Lung (tissue), 12 donors: ENCODE results near the gene NAIF1. TPM values are rescaled to one million over a fixed set of nuclear protein-coding genes. Genes with fewer than 3 reads are reported as not detected.

Source experiments
- ATAC-seq: fragments of 200-7000 bp; cut with Tn5 transposase; one replicate; pipeline ENCODE4 v1.9.1; 2020; ENCODE audit warnings: moderate number of reproducible peaks; ENCODE audit not compliant: insufficient read depth, low FRiP score
- DNase-seq, 3 donors: peaks; one replicate each; pipeline ENCODE4 v3.0.0-alpha.2; 2013 to 2017
- H3K27ac ChIP-seq, 2 donors: one replicate each; pipeline ENCODE4 v1.5.1; 2013; ENCODE audit warnings: mild to moderate bottlenecking in 2 of 2, moderate library complexity in 2 of 2, control low read depth in 1 of 2, inconsistent platforms in 1 of 2, low read depth in 1 of 2, low read length in 1 of 2
- H3K27me3 ChIP-seq, 3 donors: one replicate each; pipeline ENCODE4 v1.5.1; 2013; ENCODE audit warnings: low read length in 2 of 3; ENCODE audit not compliant: control insufficient read depth in 3 of 3, insufficient read depth in 3 of 3
- H3K36me3 ChIP-seq, 4 donors: one replicate each; pipeline ENCODE4 v1.5.1; 2013; ENCODE audit warnings: low read length in 4 of 4, mild to moderate bottlenecking in 1 of 4, moderate library complexity in 1 of 4; ENCODE audit not compliant: control insufficient read depth in 4 of 4, insufficient read depth in 4 of 4
- H3K4me1 ChIP-seq, 5 donors: one replicate each; pipeline ENCODE4 v1.5.1; 2013; ENCODE audit warnings: low read length in 5 of 5, mild to moderate bottlenecking in 2 of 5, moderate library complexity in 1 of 5; ENCODE audit not compliant: control insufficient read depth in 5 of 5, insufficient read depth in 5 of 5
- H3K4me3 ChIP-seq: one replicate; pipeline ENCODE4 v1.5.1; 2013; ENCODE audit warnings: mild to moderate bottlenecking, control low read depth, moderate library complexity
- H3K9ac ChIP-seq, 2 donors: one replicate each; pipeline ENCODE4 v1.5.1; 2013; ENCODE audit warnings: low read length in 2 of 2, control low read depth in 1 of 2; ENCODE audit not compliant: insufficient read depth in 1 of 2
- H3K9me3 ChIP-seq, 4 donors: one replicate each; pipeline ENCODE4 v1.5.1; 2013; ENCODE audit warnings: low read length in 3 of 4, mild to moderate bottlenecking in 1 of 4, moderate library complexity in 1 of 4; ENCODE audit not compliant: control insufficient read depth in 4 of 4, insufficient read depth in 3 of 4
- CTCF ChIP-seq: IDR thresholded peaks from 2 replicates; pipeline ENCODE4 v1.5.1; 2012; ENCODE audit warnings: mild to moderate bottlenecking; ENCODE audit errors: control extremely low read depth, extremely low read depth
- WGBS, 2 donors: extraction: QIAGEN DNeasy Blood & Tissue Kit; methylation state at CpG; one replicate each; pipeline ENCODE4 v1.1.7; 2013; 5-methylcytosine and 5-hydroxymethylcytosine counted together
- polyA plus RNA-seq, 2 donors: library from polyadenylated mRNA; stranded (reverse); fragments of 200-250 nt; gene quantifications; one replicate each; pipeline ENCODE4 v1.2.1, GENCODE V29; 2013
- total RNA-seq, 2 donors: library from RNA; depleted of rRNA in 1 of 2; stranded (reverse); fragments of >200 nt in 1 of 2; gene quantifications; one replicate each; pipeline ENCODE4 v1.2.1, GENCODE V29; 2014 to 2021
- donor health status: control.
- donor health status: control.
- donor health status: Bipolar disorder and iron deficiency.
- donor health status: healthy.
- donor health status: DM: yes; HTN: yes; CAD: no.

NAIF1 gene
- total and polyA plus RNA-seq, 4 donors, result 7.2 to 9.4 (median 8.8) TPM

- WGBS, 2 donors, result 64 to 74% methylated on average over 7 of the region's 7 CpGs
- Histone ChIP-seq H3K9me3 (no peaks in the 10 kb centered on the region), H3K4me1 (peaks cover 17 to 45% (median 23%) of the 10 kb centered on the region in 5 donors), H3K27me3 (no peaks in the 10 kb centered on the region), H3K9ac (no peak overlapping the region), H3K4me3 (no peak overlapping the region), H3K27ac (no peak overlapping the region), H3K36me3 (no peaks in the 10 kb centered on the region)
- DNase-seq (no peak), ATAC-seq (no peak)
- no peak for TF ChIP-seq CTCF
These were observed 3.8 kb upstream of the NAIF1 start for GRCh38 chr9:128070874-128071273.

GRCh38 chr9:128068386-128069205 is 1.5 kb upstream of the NAIF1 start:
- peak overlapping the region; percentile 92 for H3K4me3 ChIP-seq
- peaks cover 21 to 40% (median 24%) of the 10 kb centered on the region in 5 donors for H3K4me1 ChIP-seq
- H3K9me3 ChIP-seq, result no peaks in the 10 kb centered on the region
- peaks cover 0 to under 1% (median 0%) of the 10 kb centered on the region in 4 donors for H3K36me3 ChIP-seq
- ATAC-seq, result no peak
- H3K27ac ChIP-seq, result peak overlapping the region; percentile 92
- H3K9ac ChIP-seq, result peak overlapping the region in 1 of 2 donors; percentile 92
- WGBS, 2 donors, result 2 to 3% methylated on average over 41 to 50 of the region's 50 CpGs
- no peaks in the 10 kb centered on the region for H3K27me3 ChIP-seq
- TF ChIP-seq CTCF, result no peak
- DNase-seq, result peak in 2 of 3 donors; percentile 24 to 35

GRCh38 chr9:128067645-128068385 is 695 bp upstream of the NAIF1 start, which contains the start of gene SLC25A25:
Gene SLC25A25 (plus strand): TSS chr9:128068232. CDS start chr9:128068320, 88 bp downstream.
- Histone ChIP-seq H3K4me3 (peak within 1 kb of the TSS; percentile 92), H3K9ac (peak within 1 kb of the TSS; percentile 71 to 95), H3K27me3 (no peaks in the 10 kb centered on the region), H3K36me3 (peaks cover 0 to 8% (median 0%) of the 10 kb centered on the region in 4 donors), H3K9me3 (no peaks in the 10 kb centered on the region), H3K4me1 (peaks cover 16 to 32% (median 23%) of the 10 kb centered on the region in 5 donors), H3K27ac (peak within 1 kb of the TSS; percentile 96 to 98)
- no peak for TF ChIP-seq CTCF
- DNase-seq (peak; percentile 100), ATAC-seq (peak; percentile 93)
- WGBS, 2 donors, result 0 to 1% methylated on average over 50 to 67 of the region's 67 CpGs
